ENCODE measurements around the gene TBC1D2. TPM values are rescaled to one million over a fixed set of nuclear protein-coding genes. Genes with fewer than 3 reads are reported as not detected.

The TBC1D2 gene
- total and polyA plus RNA-seq, 10 of the 15 experiments (the other 5 are each of a cell fraction or from before 2014, with no cell fraction given) = 0.04 to 1.6 (median 1.1) TPM

GRCh38 chr9:98304381-98304780, 48.9 kb upstream of the TBC1D2 start (continued):
- TF ChIP-seq IRF5 (IDR thresholded peaks at IDR 0.05; ENCODE audit: borderline replicate concordance) (no peak), REST (IDR thresholded peaks at IDR 0.05; ENCODE audit: low read depth, low read length) (no peak), ETV6 (conservative IDR thresholded peaks at IDR 0.05 in 1 of 2, IDR thresholded peaks at IDR 0.05 in 1 of 2; ENCODE audit: borderline replicate concordance in 1 of 2, low read depth in 1 of 2) (no peak)

- Histone ChIP-seq H4K20me1 (ENCODE audit: control insufficient read depth, insufficient read depth) (no peaks in the 10 kb centered on the region), H3K27me3 (replicated peaks in 1 of 2; ENCODE audit: control insufficient read depth in 2 of 2, insufficient read depth in 2 of 2, low read length in 1 of 2) (no peaks in the 10 kb centered on the region), H3K4me3 (no peak overlapping the region), H3K79me2 (ENCODE audit: control insufficient read depth, insufficient read depth, low read length) (no peaks in the 10 kb centered on the region), H3K4me1 (ENCODE audit: control insufficient read depth, insufficient read depth, low read length) (no peaks in the 10 kb centered on the region), H2AFZ (ENCODE audit: control insufficient read depth, low read depth, low read length) (no peak overlapping the region), H3K4me2 (ENCODE audit: control insufficient read depth, insufficient read depth) (no peak overlapping the region), H3K9ac (ENCODE audit: control insufficient read depth, insufficient read depth, low read length) (no peak overlapping the region), H3K9me3 (replicated peaks; ENCODE audit: control insufficient read depth, insufficient read depth, low read length) (no peaks in the 10 kb centered on the region), H3K36me3 (ENCODE audit: control insufficient read depth in 2 of 2, insufficient read depth in 2 of 2, low read length in 1 of 2) (no peaks in the 10 kb centered on the region), H3K27ac (ENCODE audit: control insufficient read depth, insufficient read depth) (no peak overlapping the region)
- BruUV-seq (replicated peaks) = no TSS peak
- ATAC-seq (no peak), FAIRE-seq (no peak), DNase-seq (ENCODE audit: low read depth, low spot score) (no peak)
- in situ Hi-C loops (cut with MboI) (no loop called here), intact Hi-C loops (cut with micrococcal nuclease; ENCODE audit: unreplicated experiment) (no loop called here)
- WGBS (ENCODE audit: insufficient coverage, insufficient replicate concordance, low lambda C conversion rate, missing lambda C conversion rate) = 35% methylated on average over 8 of the region's 8 CpGs
- ChIA-PET RAD21 (ENCODE audit: unreplicated experiment) (no interaction called here), POLR2A (no interaction called here), CTCF (interaction anchor here (2.1 kb wide), 1 partner anchor 471 kb away, joined by 6 read pairs; no protein-coding TSS in a partner anchor), SMC1A (ENCODE audit: uncharacterized antibody, unreplicated experiment) (interaction anchor here (0.9 kb wide), 1 partner anchor 9 kb away, joined by 3 read pairs; no protein-coding TSS in a partner anchor)
- TF ChIP-seq TCF12 (IDR thresholded peaks at IDR 0.05; ENCODE audit: low read depth, low read length) = no peak
- no peak for TF ChIP-seq ZNF207 (IDR thresholded peaks at IDR 0.05; ENCODE audit: borderline replicate concordance)
- no peak for TF ChIP-seq SREBF2 (IDR thresholded peaks at IDR 0.05; ENCODE audit: low read length)
- no peak for TF ChIP-seq SUPT20H (IDR thresholded peaks at IDR 0.05; ENCODE audit: borderline replicate concordance, control insufficient read depth, low read depth, low read length)
- no peak for TF ChIP-seq PKNOX1 (IDR thresholded peaks at IDR 0.05)
- TF ChIP-seq POLR2AphosphoS2 (IDR thresholded peaks at IDR 0.05; ENCODE audit: low read depth, low read length) = no peak
- no peak for TF ChIP-seq TBL1XR1 (IDR thresholded peaks at IDR 0.05; ENCODE audit: low read depth, low read length)
- no peak for TF ChIP-seq EP300 (IDR thresholded peaks at IDR 0.05; ENCODE audit: borderline replicate concordance in 1 of 2, control insufficient read depth in 1 of 2, low read depth in 2 of 2, low read length in 2 of 2)
- no peak for TF ChIP-seq IKZF1 (conservative IDR thresholded peaks at IDR 0.05)
- TF ChIP-seq GATAD2B (conservative IDR thresholded peaks at IDR 0.05; ENCODE audit: low read depth) = no peak
- no peak for TF ChIP-seq EED (IDR thresholded peaks at IDR 0.05; ENCODE audit: low read depth)
Measured at GRCh38 chr9:98303633-98304125, 48.2 kb upstream of the TBC1D2 start.
